Heart left ventricle (tissue), 16 donors: ENCODE results near the gene PACSIN3. TPM values are rescaled to one million over a fixed set of nuclear protein-coding genes. Genes with fewer than 3 reads are reported as not detected.

ENCODE experiments used
- ATAC-seq, 4 donors: fragments of 200-7000 bp; cut with Tn5 transposase; one replicate each; pipeline ENCODE4 v1.9.1; 2020 to 2022; ENCODE audit warnings: moderate library complexity in 4 of 4, mild to moderate bottlenecking in 3 of 4, moderate number of reproducible peaks in 1 of 4
- DNase-seq, 5 donors: peaks; one replicate each; pipeline ENCODE4 v3.0.0-alpha.2; 2020
- H3K27ac ChIP-seq, 12 donors: fragments of 200-600 bp; sonication (generic) in 4 of 12; one replicate each; pipeline versions ENCODE4 v1.5.0 to v1.8.0; 2016 to 2022; ENCODE audit warnings: mild to moderate bottlenecking in 2 of 12
- H3K27me3 ChIP-seq, 9 donors: fragments of 200-600 bp; sonication (generic) in 2 of 9; one replicate each; pipeline versions ENCODE4 v1.5.1 to v1.8.0; 2016 to 2022; ENCODE audit warnings: mild to moderate bottlenecking in 3 of 9
- H3K36me3 ChIP-seq, 9 donors: fragments of 200-600 bp; sonication (generic) in 2 of 9; one replicate each; pipeline versions ENCODE4 v1.5.0 to v1.8.0; 2018 to 2022; ENCODE audit warnings: mild to moderate bottlenecking in 2 of 9
- H3K4me1 ChIP-seq, 12 donors: fragments of 200-600 bp; sonication (generic) in 4 of 12; one replicate each; pipeline versions ENCODE4 v1.5.0 to v1.8.0; 2016 to 2022; ENCODE audit warnings: mild to moderate bottlenecking in 3 of 12
- H3K4me3 ChIP-seq, 12 donors: fragments of 200-600 bp; sonication (generic) in 4 of 12; one replicate each; pipeline versions ENCODE4 v1.5.0 to v1.8.0; 2017 to 2022; ENCODE audit warnings: mild to moderate bottlenecking in 9 of 12, moderate library complexity in 4 of 12
- H3K9me3 ChIP-seq, 12 donors: fragments of 200-600 bp; sonication (generic) in 4 of 12; one replicate each; pipeline versions ENCODE4 v1.5.0 to v1.8.0; 2016 to 2022; ENCODE audit warnings: mild to moderate bottlenecking in 1 of 12
- POLR2A ChIP-seq, 2 donors: fragments of 450-650 bp; IDR thresholded peaks; one replicate each; pipeline ENCODE4 v1.6.1; 2017; ENCODE audit warnings: antibody characterized with exemption in 2 of 2, mild to moderate bottlenecking in 2 of 2, moderate library complexity in 2 of 2
- WGBS, 4 donors: extraction: QIAGEN DNeasy Blood & Tissue Kit in 2 of 4; methylation state at CpG; one replicate each; pipeline versions ENCODE4 v1.1.5 to v1.1.7; 2013 to 2018; 5-methylcytosine and 5-hydroxymethylcytosine counted together
- intact Hi-C, 10 donors: fragments of 100-400 bp; cut with DNase I; formaldehyde crosslinking; loops; one replicate each; pipeline versions ENCODE4 v1.11.1 to v1.14.2; 2022
- microRNA-seq, 4 donors: library from miRNA; unstranded; fragments of <30 nt; microRNA quantifications; one replicate each; pipeline versions ENCODE4 to v1.2.0, GENCODE V29; 2017 to 2020
- polyA plus RNA-seq, 2 donors: library from polyadenylated mRNA; stranded (reverse); fragments of 200-250 nt; gene quantifications; one replicate each; pipeline ENCODE4 v1.2.3, GENCODE V29; 2013
- total RNA-seq, 9 donors: library from RNA; depleted of rRNA in 2 of 9; stranded (reverse); fragments of >200 nt in 2 of 9; fragmentation: NEBNext Ultra II Directional in 3 of 9; extraction: Animal tissue kit (Norgen Biotek cat#: 25700) in 3 of 9; gene quantifications; one replicate each; pipeline versions ENCODE4 v1.1.0 to v1.2.4, GENCODE V29; 2016 to 2023
- TF ChIP-seq, protein P1 (sequence below), 12 donors: fragments of 200-600 bp; sonication (generic) in 4 of 12; IDR thresholded peaks; one replicate each; pipeline versions ENCODE4 v1.5.0 to v1.8.0; 2018 to 2022; ENCODE audit warnings: antibody characterized with exemption in 12 of 12, mild to moderate bottlenecking in 5 of 12
- donor health status: ischemic (EF 13 %, LVEDD 7.1; RV severe dilation, severe dysfunction).
- donor health status: healthy with polysubstance abuse.
- donor health status: DM: no; HTN: yes; CAD: no.
- donor health status: DM: no; HTN: no; CAD: no.
- donor health status: ischemic (EF 25% LVEDD 6.9; RV normal size, moderate dysfunction).
- donor health status: ischemic (EF 25% LVEDD 5.7; RV mildly dilated, moderate dysfunction).
- donor health status: healthy.
- donor health status: DM: yes; HTN: yes; CAD: no.
- donor health status: ischemic (EF 35%, LVEDD 5.7; RV mildly dilated, moderate dysfunction).
- donor health status: nonischemic (EF 11% LVEDD 7.7; RV severe dilation, severe dysfunction).
- donor health status: DM: yes; HTN: yes; CAD: no.
- donor health status: PGD.
- donor health status: ischemic (EF 29% LVEDD 5.4; RV normal size, mild dysfunction).
- donor health status: nonischemic (EF 23%, LVEDD 6.1; RV moderate dilation, normal function).

Gene PACSIN3
- total and polyA plus RNA-seq, 11 donors, result 123 to 330 (median 211) TPM

DNA sequence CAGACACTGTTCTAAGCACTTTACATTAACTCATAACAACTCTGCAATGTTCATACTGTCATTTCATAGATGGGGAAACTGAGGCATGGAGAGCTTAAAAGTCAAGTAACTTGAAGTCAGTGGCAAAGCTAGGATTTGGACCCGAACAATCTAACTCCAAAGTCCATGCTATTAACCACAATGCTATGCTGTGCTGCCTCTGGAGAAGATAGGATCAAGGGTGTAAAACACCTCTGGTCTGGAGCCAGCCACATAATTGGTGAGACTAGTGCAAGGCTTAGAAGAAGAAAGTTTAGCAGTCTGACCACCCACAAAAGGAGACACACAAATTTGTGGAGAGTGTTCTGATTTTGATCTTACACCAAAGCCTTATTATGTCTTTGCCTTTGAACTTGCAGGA, 53.3 kb downstream of the PACSIN3 start:
- H3K4me3 ChIP-seq, result no peak overlapping the region
- intact Hi-C loops, result loop anchor here in 1 of 10 donors (10.0 kb wide), 1 partner anchor 58 kb away; no protein-coding TSS in a partner anchor
- TF ChIP-seq POLR2A (IDR thresholded peaks at IDR 0.05), result no peak
- TF ChIP-seq, protein P1, sequence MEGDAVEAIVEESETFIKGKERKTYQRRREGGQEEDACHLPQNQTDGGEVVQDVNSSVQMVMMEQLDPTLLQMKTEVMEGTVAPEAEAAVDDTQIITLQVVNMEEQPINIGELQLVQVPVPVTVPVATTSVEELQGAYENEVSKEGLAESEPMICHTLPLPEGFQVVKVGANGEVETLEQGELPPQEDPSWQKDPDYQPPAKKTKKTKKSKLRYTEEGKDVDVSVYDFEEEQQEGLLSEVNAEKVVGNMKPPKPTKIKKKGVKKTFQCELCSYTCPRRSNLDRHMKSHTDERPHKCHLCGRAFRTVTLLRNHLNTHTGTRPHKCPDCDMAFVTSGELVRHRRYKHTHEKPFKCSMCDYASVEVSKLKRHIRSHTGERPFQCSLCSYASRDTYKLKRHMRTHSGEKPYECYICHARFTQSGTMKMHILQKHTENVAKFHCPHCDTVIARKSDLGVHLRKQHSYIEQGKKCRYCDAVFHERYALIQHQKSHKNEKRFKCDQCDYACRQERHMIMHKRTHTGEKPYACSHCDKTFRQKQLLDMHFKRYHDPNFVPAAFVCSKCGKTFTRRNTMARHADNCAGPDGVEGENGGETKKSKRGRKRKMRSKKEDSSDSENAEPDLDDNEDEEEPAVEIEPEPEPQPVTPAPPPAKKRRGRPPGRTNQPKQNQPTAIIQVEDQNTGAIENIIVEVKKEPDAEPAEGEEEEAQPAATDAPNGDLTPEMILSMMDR (IDR thresholded peaks at IDR 0.05), result no peak
- no peak overlapping the region for H3K27ac ChIP-seq
- DNase-seq (no peak), ATAC-seq (no peak)
- H3K9me3 ChIP-seq, result no peaks in the 10 kb centered on the region
- peaks cover 0 to 10% (median 6%) of the 10 kb centered on the region in 9 donors for H3K36me3 ChIP-seq
- H3K4me1 ChIP-seq, result peaks cover 0 to 4% (median 0%) of the 10 kb centered on the region in 12 donors
- 94 to 100% (median 97%) methylated on average over 1 of the region's 1 CpG for WGBS, 4 donors
- no peaks in the 10 kb centered on the region for H3K27me3 ChIP-seq

DNA sequence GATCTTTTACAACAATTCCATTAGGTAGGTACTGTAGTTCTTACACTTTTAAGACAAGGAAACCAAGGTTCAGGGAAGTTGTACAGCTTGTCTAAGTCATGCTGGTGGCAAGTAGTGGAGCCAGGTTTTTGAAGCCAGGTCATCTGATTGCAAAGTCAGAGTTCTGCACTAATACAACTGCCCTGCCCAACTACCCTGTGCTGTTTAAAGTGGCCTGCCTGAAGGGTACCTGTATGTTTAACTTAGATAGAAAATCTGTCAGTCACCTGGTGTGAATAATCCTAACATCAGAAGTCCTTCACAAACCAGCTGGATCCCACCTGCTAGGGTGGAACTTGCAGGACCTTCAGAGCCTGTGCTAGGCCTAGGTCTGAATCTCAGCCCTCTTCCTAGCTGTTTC, 53.7 kb downstream of the PACSIN3 start:
- Histone ChIP-seq H3K27ac (no peak overlapping the region), H3K27me3 (no peaks in the 10 kb centered on the region), H3K4me1 (peaks cover 0 to 4% (median 0%) of the 10 kb centered on the region in 12 donors), H3K9me3 (no peaks in the 10 kb centered on the region), H3K36me3 (peaks cover 0 to 6% (median under 1%) of the 10 kb centered on the region in 9 donors), H3K4me3 (no peak overlapping the region)
- intact Hi-C loops, result loop anchor here in 1 of 10 donors (10.0 kb wide), 1 partner anchor 58 kb away; no protein-coding TSS in a partner anchor
- no peak for DNase-seq
- ATAC-seq, result no peak
- TF ChIP-seq POLR2A (IDR thresholded peaks at IDR 0.05), result no peak
- TF ChIP-seq, protein P1 (IDR thresholded peaks at IDR 0.05), result no peak

DNA sequence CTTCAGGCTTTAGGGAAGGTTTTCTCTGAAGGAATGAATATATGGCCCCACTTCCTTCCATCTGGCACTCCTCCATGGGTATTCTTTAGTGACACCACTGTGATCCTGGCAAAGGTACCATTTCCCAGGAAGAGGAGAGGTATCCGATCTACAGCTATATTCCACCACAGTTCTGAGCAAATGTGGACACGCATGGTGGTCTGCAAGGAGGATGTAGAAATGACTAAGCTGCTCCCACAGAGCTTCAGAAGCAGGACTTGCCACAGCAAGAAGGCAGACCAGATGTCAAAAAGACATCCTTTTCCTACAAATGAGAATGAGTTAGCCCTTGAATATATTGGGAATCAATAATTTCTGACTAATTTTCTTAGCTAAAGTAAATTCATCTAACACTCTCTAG, 55.1 kb downstream of the PACSIN3 start:
- H3K36me3 ChIP-seq, result no peaks in the 10 kb centered on the region
- no peak overlapping the region for H3K4me3 ChIP-seq
- 92 to 100% (median 94%) methylated on average over 2 of the region's 2 CpGs for WGBS, 4 donors
- intact Hi-C loops, result loop anchor here in 1 of 10 donors (10.0 kb wide), 1 partner anchor 56 kb away; no protein-coding TSS in a partner anchor
- ATAC-seq, result no peak
- peaks cover 0 to 4% (median 0%) of the 10 kb centered on the region in 12 donors for H3K4me1 ChIP-seq
- no peaks in the 10 kb centered on the region for H3K27me3 ChIP-seq
- DNase-seq, result no peak
- no peak overlapping the region for H3K27ac ChIP-seq
- TF ChIP-seq, protein P1 (IDR thresholded peaks at IDR 0.05), result no peak
- TF ChIP-seq POLR2A (IDR thresholded peaks at IDR 0.05), result no peak
- H3K9me3 ChIP-seq, result no peaks in the 10 kb centered on the region

DNA sequence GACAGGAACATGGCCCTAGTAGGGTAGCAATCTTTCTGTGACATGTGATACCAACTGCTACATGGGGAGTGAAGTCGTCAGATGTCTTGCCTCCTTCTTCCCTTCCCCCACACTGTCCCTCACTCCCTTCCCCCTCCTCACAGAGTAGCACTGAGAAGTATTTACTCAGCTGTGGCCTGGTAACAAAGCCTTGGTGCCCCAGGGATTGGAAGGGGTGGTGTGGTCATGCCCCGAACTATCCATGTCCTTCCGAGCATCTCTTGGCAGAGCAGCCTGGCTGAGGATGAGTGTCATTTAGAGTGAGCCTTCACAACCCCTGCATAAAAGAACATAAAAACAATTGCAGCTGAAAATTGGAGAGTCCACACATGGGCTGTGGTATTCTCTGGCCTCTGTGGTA, 55.7 kb downstream of the PACSIN3 start:
- H3K4me3 ChIP-seq, result no peak overlapping the region
- H3K9me3 ChIP-seq, result no peaks in the 10 kb centered on the region
- no peak for TF ChIP-seq POLR2A (IDR thresholded peaks at IDR 0.05)
- TF ChIP-seq, protein P1 (IDR thresholded peaks at IDR 0.05), result no peak
- 61 to 80% (median 68%) methylated on average over 3 of the region's 3 CpGs for WGBS, 4 donors
- intact Hi-C loops, result loop anchor here in 1 of 10 donors (10.0 kb wide), 1 partner anchor 56 kb away; no protein-coding TSS in a partner anchor
- peaks cover 0 to 4% (median 0%) of the 10 kb centered on the region in 12 donors for H3K4me1 ChIP-seq
- ATAC-seq (peak in 1 of 4 donors; percentile 30), DNase-seq (no peak)
- H3K27me3 ChIP-seq, result no peaks in the 10 kb centered on the region
- no peak overlapping the region for H3K27ac ChIP-seq
- no peaks in the 10 kb centered on the region for H3K36me3 ChIP-seq

Small RNAs within 50 kb of the gene (microRNA-seq; reads per million reads assigned to microRNA genes)
- gene MIR6745, result 0 to 0.41 (median 0.06) reads per million in 4 donors

Other genes starting within 250 kb of the PACSIN3 start
- 10 to 100 TPM; 12.7 to 19.4 (median 14.7) TPM for gene CSTPP1, start 249.7 kb downstream of the PACSIN3 start, total RNA-seq
- 10 to 100 TPM in 1 of 2 donors, 1 to 10 TPM in 1; 9.9 to 33.4 TPM for gene CSTPP1, start 249.7 kb downstream of the PACSIN3 start, polyA plus RNA-seq
- gene ARFGAP2, start 9.6 kb downstream of the PACSIN3 start, total RNA-seq, result 10 to 100 TPM; 47.5 to 96.1 (median 61.3) TPM
- 10 to 100 TPM; 49.7 to 79.1 TPM for gene ARFGAP2, start 9.6 kb downstream of the PACSIN3 start, polyA plus RNA-seq
- 10 to 100 TPM in 4 of 9 donors, 1 to 10 TPM in 5; 8.0 to 28.5 (median 9.7) TPM for gene DDB2, start 28.5 kb upstream of the PACSIN3 start, total RNA-seq
- gene DDB2, start 28.5 kb upstream of the PACSIN3 start, polyA plus RNA-seq, result 10 to 100 TPM in 1 of 2 donors, 1 to 10 TPM in 1; 8.1 to 11.7 TPM
- 10 to 100 TPM; 18.0 to 60.4 (median 26.6) TPM for gene ACP2, start 62.4 kb upstream of the PACSIN3 start, total RNA-seq
- 10 to 100 TPM; 25.3 to 44.7 TPM for gene ACP2, start 62.4 kb upstream of the PACSIN3 start, polyA plus RNA-seq
- 10 to 100 TPM in 5 of 9 donors, 1 to 10 TPM in 4; 3.9 to 38.5 (median 11.9) TPM for gene NR1H3, start 71.6 kb upstream of the PACSIN3 start, total RNA-seq
- gene NR1H3, start 71.6 kb upstream of the PACSIN3 start, polyA plus RNA-seq, result 10 to 100 TPM; 11.4 to 17.5 TPM
- gene MADD, start 83.7 kb upstream of the PACSIN3 start, total RNA-seq, result 10 to 100 TPM; 30.1 to 60.6 (median 42.0) TPM
- 10 to 100 TPM; 22.6 to 37.5 TPM for gene MADD, start 83.7 kb upstream of the PACSIN3 start, polyA plus RNA-seq
- gene MYBPC3, start 166.3 kb upstream of the PACSIN3 start, total RNA-seq, result 1,000 to 10,000 TPM; 1,340 to 3,074 (median 2,074) TPM
- 1,000 to 10,000 TPM in 1 of 2 donors, 100 to 1,000 TPM in 1; 425 to 1,204 TPM for gene MYBPC3, start 166.3 kb upstream of the PACSIN3 start, polyA plus RNA-seq
- 10 to 100 TPM in 4 of 9 donors, 1 to 10 TPM in 5; 2.8 to 78.9 (median 8.5) TPM for gene SPI1, start 192.1 kb upstream of the PACSIN3 start, total RNA-seq
- gene SPI1, start 192.1 kb upstream of the PACSIN3 start, polyA plus RNA-seq, result 1 to 10 TPM; 4.3 to 7.7 TPM
- 10 to 100 TPM; 33.5 to 82.8 (median 45.3) TPM for gene SLC39A13, start 222.2 kb upstream of the PACSIN3 start, total RNA-seq
- 10 to 100 TPM; 56.5 to 97.3 TPM for gene SLC39A13, start 222.2 kb upstream of the PACSIN3 start, polyA plus RNA-seq
- 100 to 1,000 TPM; 121 to 215 (median 151) TPM for gene PSMC3, start 240.0 kb upstream of the PACSIN3 start, total RNA-seq
- gene PSMC3, start 240.0 kb upstream of the PACSIN3 start, polyA plus RNA-seq, result 100 to 1,000 TPM; 195 to 258 TPM